GM18951 (cell line): Measurements from ENCODE around the gene SIGLEC8.
"Not testable (repeated sequence)": the region's sequence is repeated elsewhere in the genome, so short reads cannot be mapped to it uniquely, and the experiment has no call there.

Experiments
- POLR2A ChIP-seq: IDR thresholded peaks from 4 replicates; pipeline ENCODE4 v1.6.1; 2011; ENCODE audit warnings: mild to moderate bottlenecking; ENCODE audit not compliant: insufficient read length, insufficient read depth; ENCODE audit errors: extremely low read depth
- in situ Hi-C: fragments of 300-500 bp; cut with MboI; formaldehyde crosslinking; loops from one replicate; pipeline ENCODE4 v1.12.0; 2022; ENCODE audit warnings: low sequenced_read_pairs, mixed read lengths, inconsistent platforms; ENCODE audit not compliant: unreplicated experiment

The SIGLEC8 gene

DNA sequence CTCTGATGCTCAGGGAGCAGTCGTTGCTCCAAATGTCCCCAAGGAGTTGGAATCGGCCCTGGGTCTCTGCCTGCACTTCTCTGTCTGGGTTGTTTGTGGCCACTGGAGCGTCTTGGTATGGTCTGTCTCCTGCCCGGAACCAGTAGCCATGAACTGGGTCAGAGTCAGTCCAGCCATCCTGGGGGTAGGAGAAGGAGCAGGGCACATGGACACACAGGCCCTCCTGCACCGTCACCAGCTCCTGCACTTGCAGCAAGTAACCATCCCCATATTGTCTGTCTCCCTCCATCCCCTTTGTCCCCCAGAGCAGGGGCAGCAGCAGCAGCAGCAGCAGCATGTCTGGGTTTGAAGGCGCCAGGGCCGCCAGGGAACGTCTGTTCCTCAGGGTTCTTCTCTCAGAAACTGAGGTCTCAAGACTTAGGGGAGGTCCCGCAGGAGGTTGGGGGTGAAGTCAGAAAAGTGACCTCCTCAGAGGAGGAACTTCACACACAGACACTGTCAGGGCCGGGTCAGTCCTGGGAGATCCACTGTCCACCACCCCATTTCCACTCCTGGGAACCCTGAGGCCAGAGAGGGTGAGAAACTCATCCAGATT is at the start of gene SIGLEC8:
SIGLEC8 (minus strand) TSS at position 404 of the 595 bp plus-strand sequence; CDS start at position 337, 67 bp downstream.
- TF ChIP-seq POLR2A: no peak
- in situ Hi-C loops: no loop called here

DNA sequence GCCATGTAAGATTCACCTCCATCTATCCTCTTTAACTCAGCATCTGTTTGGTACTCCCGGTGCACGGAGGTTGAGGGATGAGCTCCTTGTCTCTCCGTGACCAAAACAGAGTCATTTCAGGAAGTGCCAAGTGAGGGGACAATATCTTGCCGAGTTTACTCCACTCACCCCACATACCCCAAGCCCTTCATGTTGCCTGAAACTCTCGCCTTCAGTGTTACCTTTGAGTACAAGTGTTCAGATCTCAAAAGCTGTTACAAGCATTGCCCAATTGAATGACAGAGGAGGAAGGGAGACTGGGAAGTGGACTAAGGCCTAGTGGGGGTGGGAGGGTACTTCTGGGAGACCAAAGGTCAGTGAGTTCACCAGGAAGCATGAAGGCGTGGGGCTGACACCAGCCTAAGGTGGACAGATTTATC is 49.4 kb upstream of the SIGLEC8 start:
- in situ Hi-C loops: no loop called here
- no peak for TF ChIP-seq POLR2A

DNA sequence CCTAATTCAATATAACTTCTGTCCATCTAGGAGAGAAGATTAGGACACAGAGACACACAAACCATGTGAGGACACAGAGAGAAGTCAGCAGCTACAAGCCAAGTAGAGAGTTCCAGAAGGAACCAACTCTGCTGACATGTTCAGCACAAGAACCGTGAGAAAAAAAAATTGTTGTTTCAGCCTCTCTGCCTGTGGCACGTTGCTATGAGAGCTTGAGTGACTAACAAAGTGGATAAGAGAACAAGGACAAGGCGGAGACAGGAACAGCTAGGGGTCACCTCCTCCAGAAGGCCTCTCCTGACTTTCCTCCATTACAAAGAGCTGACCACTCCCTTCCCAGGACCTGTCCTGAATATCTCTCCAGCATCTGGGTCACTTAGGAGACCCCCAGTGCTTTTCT is 48.9 kb upstream of the SIGLEC8 start:
- in situ Hi-C loops: no loop called here
- TF ChIP-seq POLR2A: no peak

DNA sequence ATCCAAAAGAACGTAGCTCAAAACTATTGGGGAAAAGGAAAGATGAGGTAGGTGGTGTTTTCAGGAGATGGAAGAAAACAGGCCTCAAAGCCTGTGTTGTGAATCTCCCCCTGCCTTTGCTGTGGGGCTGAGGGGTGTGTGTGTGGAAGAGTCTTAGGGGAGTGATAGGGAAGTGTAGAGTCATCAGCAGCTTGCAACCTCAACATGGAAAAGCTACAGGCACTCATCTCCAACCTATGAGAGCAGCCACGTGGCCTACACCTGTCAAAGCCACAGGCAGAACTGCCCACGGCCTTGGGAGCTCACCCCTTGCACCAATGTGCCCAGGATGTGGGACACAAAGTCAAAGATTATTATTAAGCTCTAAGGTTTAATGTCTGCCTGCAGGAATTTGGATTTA is 47.6 kb upstream of the SIGLEC8 start:
- no peak for TF ChIP-seq POLR2A
- in situ Hi-C loops: no loop called here

DNA sequence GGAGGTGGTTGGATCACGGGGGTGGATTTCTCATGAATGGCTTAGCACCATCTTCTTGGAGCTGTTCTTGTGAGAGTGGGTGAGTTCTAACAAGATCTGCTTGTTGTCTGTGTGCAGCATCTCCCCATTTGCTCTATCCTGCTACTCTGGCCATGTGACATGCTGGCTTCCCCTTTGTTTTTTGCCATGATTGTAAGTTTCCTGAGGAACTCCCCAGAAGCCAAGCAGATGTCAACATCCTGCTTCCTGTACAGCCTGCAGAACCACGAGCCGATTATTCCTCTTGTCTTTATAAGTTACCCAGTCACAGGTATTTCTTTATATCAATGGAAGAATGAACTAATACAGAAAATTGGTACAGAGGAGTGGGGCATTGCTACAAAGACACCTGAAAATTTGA is 45.6 kb upstream of the SIGLEC8 start:
- no peak for TF ChIP-seq POLR2A
- in situ Hi-C loops: no loop called here

DNA sequence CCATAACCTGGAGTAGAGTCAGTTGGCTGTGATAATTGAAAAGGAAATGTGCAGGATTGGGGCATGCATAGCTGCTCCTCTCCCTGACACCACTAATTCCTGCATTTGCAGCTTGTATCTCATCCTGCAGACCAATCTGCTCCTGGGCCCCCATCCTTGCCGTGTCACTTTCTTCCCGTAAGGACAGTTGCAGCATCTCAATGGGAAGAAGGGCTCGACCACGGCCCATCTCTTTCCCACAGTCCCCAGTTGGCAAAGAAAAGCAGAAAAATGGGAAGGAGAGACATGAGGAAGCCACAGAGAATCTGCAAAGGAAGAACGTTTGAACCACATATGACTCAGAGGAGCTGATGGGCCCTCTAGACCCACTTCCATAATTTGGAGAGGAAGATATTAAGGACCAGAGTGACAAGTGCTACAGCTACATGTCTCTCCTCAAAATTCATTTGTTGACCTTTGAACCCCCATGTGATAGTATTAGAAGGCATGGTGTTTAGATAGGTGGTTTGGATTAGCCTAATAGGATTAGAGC is 45.1 kb upstream of the SIGLEC8 start:
- TF ChIP-seq POLR2A: no peak
- in situ Hi-C loops: no loop called here

DNA sequence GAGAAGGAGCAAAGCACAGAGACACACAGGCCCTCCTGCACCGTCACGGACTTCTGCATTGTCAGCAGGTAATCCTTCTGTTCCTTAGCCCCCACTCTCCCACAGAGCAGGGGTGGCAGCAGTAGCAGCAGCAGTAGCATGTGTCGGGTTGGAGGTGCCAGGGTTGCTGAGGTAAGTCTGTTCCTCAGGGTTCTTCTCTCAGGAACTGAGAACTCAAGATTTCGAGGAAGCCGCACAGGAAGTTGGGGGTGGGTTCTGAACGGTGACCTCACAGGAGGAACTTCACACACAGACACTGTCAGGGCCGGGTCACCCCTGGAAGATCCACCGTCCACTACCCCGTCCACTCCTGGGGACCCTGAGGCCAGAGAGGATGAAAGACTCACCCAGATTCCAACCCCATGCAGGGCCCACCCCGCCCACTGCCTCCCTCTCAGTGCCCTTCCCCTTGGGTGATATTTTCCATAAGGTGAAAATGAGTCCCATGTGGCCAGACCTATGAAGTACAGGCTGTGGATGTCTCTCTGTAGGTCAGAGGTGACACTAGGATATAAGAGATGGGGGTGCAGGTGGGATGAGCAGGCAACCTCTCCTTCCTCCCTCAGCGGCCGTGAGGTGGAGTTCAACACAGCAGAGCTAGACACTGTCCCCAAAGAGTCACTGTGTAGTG is 43.5 kb upstream of the SIGLEC8 start, which contains the start of gene SIGLEC12:
SIGLEC12 (minus strand) TSS at position 207 of the 670 bp plus-strand sequence; CDS start at position 140, 67 bp downstream.
- in situ Hi-C loops: no loop called here
- TF ChIP-seq POLR2A: no peak

DNA sequence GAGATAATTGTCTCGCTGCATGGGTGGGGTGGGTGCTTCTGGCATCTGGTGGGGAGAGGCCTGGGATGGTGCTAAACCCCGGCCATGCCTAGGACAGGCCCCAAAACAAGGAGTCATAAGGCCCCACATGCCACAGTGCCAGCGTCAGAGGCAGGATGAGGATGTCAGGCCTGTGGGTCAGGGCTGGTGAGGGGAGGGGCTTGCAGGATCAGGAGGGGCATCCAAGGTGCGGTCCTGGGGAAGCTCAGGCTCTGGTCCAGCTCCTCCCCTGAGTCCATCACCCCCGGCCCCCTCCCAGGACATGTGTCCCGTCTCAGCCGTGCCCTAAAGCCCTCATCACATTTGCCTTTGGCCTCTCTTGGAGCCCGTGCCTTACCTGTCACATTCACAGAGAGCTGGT is 42.7 kb upstream of the SIGLEC8 start:
- in situ Hi-C loops: not testable (repeated sequence)

DNA sequence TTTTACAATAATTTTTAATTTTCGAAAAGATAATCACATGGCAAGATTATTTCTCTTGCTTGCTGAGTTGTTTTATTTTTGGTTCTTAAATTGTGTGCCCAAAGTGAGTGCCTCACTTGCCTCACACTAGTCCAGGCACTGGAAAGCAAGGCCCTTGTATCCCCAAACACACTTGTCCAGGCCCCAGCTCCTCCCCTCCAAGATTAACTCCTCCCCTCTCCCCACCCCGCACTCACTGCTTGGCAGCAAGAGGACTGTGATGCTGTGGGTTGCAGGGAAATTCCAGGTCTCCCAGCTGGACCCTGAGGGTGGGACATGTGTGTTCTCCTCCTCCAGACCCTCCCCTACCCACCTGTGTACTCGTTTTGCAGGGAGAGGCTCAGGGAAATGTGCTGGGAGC is 39.4 kb upstream of the SIGLEC8 start:
- in situ Hi-C loops: no loop called here
- no peak for TF ChIP-seq POLR2A

DNA sequence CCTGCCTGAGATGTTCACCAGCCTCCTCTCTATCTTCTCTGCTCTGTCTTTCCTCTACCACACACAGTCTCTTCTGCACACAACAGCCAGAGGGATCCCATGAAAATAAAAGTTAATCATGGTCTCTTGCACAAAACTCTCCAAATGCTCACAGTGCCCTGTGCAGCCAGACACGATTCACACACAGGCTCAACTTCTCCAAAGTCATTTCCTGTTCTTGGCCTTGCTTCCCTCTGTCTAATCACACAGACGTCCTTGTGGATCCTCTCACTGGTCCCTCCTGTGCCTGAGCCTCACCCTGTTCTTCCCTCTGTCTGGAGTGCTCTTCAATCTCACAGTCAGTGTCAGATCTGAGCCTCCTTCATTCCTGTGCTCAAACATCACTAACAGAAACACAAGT is 35.5 kb upstream of the SIGLEC8 start:
- no peak for TF ChIP-seq POLR2A
- in situ Hi-C loops: no loop called here

DNA sequence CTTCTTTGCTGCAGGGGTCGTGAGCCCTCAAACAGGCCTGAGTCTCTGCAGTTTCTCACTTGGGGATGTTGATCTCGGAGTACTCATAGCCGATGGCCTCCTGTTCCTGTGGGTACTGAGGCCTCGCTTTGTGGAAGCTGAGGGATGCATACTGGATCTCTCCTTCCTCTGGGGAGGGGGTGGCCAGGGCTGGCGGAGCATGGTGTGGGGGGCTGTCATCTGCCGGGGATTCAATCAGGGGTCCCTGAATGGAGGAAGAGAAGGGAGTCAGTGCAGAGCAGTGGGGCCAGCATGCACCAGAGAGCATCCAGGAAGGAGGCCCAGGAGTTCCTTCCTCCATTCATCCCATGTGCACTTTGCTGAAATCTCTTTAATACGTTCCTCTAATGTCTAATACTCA is 33.3 kb upstream of the SIGLEC8 start:
- TF ChIP-seq POLR2A: no peak
- in situ Hi-C loops: no loop called here

DNA sequence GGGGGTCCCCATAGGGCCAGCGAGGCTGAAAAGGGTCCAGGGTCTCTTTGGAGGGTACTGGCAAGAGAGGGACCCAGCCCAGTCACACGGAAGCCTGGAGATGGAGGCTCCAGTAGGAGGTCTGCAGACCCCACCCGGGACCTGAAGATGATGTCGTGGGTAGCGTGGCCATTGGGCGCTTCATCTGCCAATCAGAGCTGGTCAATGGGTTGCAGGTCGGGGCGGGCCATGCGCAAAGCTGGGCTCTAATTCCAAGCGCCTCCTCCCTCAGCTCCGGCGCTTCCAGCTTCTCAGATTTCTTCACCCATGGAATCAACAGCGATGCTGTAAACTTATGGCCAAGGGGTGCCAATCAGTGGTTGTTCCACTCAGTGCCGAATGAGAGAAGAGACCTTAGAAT is 32.4 kb upstream of the SIGLEC8 start:
- no peak for TF ChIP-seq POLR2A
- in situ Hi-C loops: no loop called here

DNA sequence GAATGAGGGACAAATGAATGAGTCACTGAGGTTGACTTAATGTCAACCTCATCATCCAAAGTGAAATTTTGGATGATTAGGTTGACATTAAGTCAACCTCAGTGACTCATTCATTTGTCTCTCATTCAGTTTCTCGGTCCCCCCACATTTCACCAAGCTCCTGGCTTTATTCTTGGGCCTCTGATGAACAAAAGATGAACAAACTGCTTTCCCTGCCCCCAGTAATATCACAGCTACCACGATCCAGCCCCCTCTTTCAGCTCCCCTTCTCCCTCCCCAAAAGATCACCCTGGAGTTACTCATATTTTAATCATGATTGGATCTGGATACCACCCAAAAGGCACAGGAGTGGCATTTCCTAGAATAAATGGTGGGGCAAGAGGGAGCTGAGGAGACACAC is 30.9 kb upstream of the SIGLEC8 start:
- in situ Hi-C loops: no loop called here
- TF ChIP-seq POLR2A: no peak

DNA sequence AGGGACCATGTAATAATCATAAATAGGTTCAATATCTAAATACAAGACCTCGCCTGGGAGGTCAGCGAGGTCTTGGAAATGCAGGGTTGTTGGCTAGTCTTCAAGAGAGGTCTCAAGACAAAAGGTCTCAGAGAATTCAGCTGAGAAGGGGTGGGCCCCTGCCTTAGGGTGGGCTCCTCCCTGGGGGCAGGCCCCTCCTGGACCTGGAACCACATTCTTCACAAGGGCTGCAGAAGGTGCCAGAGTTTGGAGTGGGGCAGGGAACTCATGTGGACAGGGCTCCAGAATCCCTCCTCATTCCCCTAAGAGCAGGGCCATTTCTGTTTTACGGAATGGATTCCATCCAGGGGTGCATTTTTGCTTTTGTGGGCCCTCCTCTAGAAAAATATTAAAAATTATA is 30.2 kb upstream of the SIGLEC8 start:
- in situ Hi-C loops: no loop called here
- no peak for TF ChIP-seq POLR2A
